Parathyroid adenoma (tissue), 2 donors: ENCODE measurements around the gene THEMIS.

Experiments used
- H2AFZ ChIP-seq: fragments of 300-600 bp; sonication (generic); one replicate; pipeline ENCODE4 v1.7.0; 2017; ENCODE audit warnings: antibody characterized with exemption, mild to moderate bottlenecking
- H3K27ac ChIP-seq: fragments of 300-600 bp; sonication (generic); one replicate; pipeline ENCODE4 v1.7.0; 2017
- H3K27me3 ChIP-seq: fragments of 300-600 bp; sonication (generic); one replicate; pipeline ENCODE4 v1.7.0; 2017; ENCODE audit warnings: low read length; ENCODE audit not compliant: control insufficient read depth, insufficient read depth
- H3K36me3 ChIP-seq: fragments of 300-600 bp; sonication (generic); one replicate; pipeline ENCODE4 v1.7.0; 2017; ENCODE audit warnings: low read length; ENCODE audit not compliant: control insufficient read depth, insufficient read depth
- H3K4me1 ChIP-seq: fragments of 300-600 bp; sonication (generic); one replicate; pipeline ENCODE4 v1.7.0; 2017; ENCODE audit warnings: control low read depth
- H3K4me2 ChIP-seq: fragments of 300-600 bp; sonication (generic); one replicate; pipeline ENCODE4 v1.7.0; 2017; ENCODE audit warnings: low read length
- H3K4me3 ChIP-seq: fragments of 300-600 bp; sonication (generic); one replicate; pipeline ENCODE4 v1.7.0; 2017; ENCODE audit warnings: low read depth, low read length
- H3K79me2 ChIP-seq: fragments of 300-600 bp; sonication (generic); one replicate; pipeline ENCODE4 v1.7.0; 2017; ENCODE audit warnings: control low read depth
- H3K9ac ChIP-seq: fragments of 300-600 bp; sonication (generic); one replicate; pipeline ENCODE4 v1.7.0; 2017; ENCODE audit warnings: mild to moderate bottlenecking
- H3K9me3 ChIP-seq: fragments of 300-600 bp; sonication (generic); one replicate; pipeline ENCODE4 v1.7.0; 2017; ENCODE audit warnings: low read length; ENCODE audit not compliant: control insufficient read depth
- CTCF ChIP-seq: fragments of 300-600 bp; sonication (generic); IDR thresholded peaks from one replicate; pipeline ENCODE4 v1.7.0; 2017; ENCODE audit warnings: antibody characterized with exemption, mild to moderate bottlenecking
- donor health status: primary hyperparathyroidism.

THEMIS gene

DNA sequence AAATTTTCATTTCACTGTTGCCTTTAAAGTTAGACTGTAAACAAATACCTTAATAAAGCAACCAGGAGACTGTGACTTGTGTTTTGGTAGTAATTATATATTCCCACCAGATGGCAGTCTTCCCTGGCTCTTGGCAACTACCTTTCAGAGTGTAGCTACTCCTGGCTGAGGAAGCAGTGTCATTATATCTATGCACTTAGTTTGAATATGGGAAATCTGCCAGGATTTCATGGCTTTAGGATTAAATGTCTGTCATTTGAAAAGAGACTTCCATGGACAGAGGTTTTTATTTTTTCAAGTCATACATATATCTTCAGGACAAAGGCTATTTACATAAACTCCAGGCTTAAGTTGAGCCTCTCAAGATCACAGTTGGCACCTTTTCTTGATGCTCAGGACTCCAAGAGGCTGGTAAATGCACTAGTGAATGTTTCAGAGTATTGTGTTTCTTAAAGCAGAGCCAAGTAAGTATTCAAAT, 163.8 kb downstream of the THEMIS start:
- no peak overlapping the region for H3K27ac ChIP-seq
- no peaks in the 10 kb centered on the region for H3K36me3 ChIP-seq
- no peak overlapping the region for H3K4me2 ChIP-seq
- no peak overlapping the region for H2AFZ ChIP-seq
- H3K4me3 ChIP-seq, result no peak overlapping the region
- no peaks in the 10 kb centered on the region for H3K79me2 ChIP-seq
- H3K9ac ChIP-seq, result no peak overlapping the region
- no peaks in the 10 kb centered on the region for H3K4me1 ChIP-seq
- TF ChIP-seq CTCF, result no peak
- no peaks in the 10 kb centered on the region for H3K27me3 ChIP-seq
- H3K9me3 ChIP-seq, result no peaks in the 10 kb centered on the region

GRCh38 chr6:127732927-127733326, 167.9 kb downstream of the THEMIS start:
- Histone ChIP-seq H3K27me3 (no peaks in the 10 kb centered on the region), H3K4me1 (no peaks in the 10 kb centered on the region), H3K4me2 (no peak overlapping the region), H3K79me2 (no peaks in the 10 kb centered on the region), H3K36me3 (no peaks in the 10 kb centered on the region), H3K9ac (no peak overlapping the region), H3K27ac (no peak overlapping the region), H3K4me3 (no peak overlapping the region), H3K9me3 (no peaks in the 10 kb centered on the region), H2AFZ (no peak overlapping the region)
- no peak for TF ChIP-seq CTCF

GRCh38 chr6:127727260-127727953, 173.5 kb downstream of the THEMIS start:
- no peak overlapping the region for H3K4me2 ChIP-seq
- no peaks in the 10 kb centered on the region for H3K27me3 ChIP-seq
- H2AFZ ChIP-seq, result no peak overlapping the region
- no peaks in the 10 kb centered on the region for H3K9me3 ChIP-seq
- no peak for TF ChIP-seq CTCF
- H3K9ac ChIP-seq, result no peak overlapping the region
- no peak overlapping the region for H3K4me3 ChIP-seq
- no peaks in the 10 kb centered on the region for H3K4me1 ChIP-seq
- no peaks in the 10 kb centered on the region for H3K36me3 ChIP-seq
- H3K27ac ChIP-seq, result no peak overlapping the region
- H3K79me2 ChIP-seq, result no peaks in the 10 kb centered on the region

- H3K79me2 ChIP-seq, result no peaks in the 10 kb centered on the region
- H3K4me3 ChIP-seq, result no peak overlapping the region
- H3K9me3 ChIP-seq, result no peaks in the 10 kb centered on the region
- H3K27ac ChIP-seq, result no peak overlapping the region
- H3K36me3 ChIP-seq, result no peaks in the 10 kb centered on the region
- TF ChIP-seq CTCF, result no peak
- no peaks in the 10 kb centered on the region for H3K27me3 ChIP-seq
- H3K9ac ChIP-seq, result no peak overlapping the region
- H3K4me2 ChIP-seq, result no peak overlapping the region
- H3K4me1 ChIP-seq, result no peaks in the 10 kb centered on the region
- H2AFZ ChIP-seq, result no peak overlapping the region
These were observed 175.0 kb downstream of the THEMIS start for GRCh38 chr6:127725821-127726220.

GRCh38 chr6:127718694-127719093, 182.2 kb downstream of the THEMIS start:
- Histone ChIP-seq H3K4me3 (no peak overlapping the region), H3K36me3 (no peaks in the 10 kb centered on the region), H3K27ac (no peak overlapping the region), H3K9ac (no peak overlapping the region), H3K4me2 (no peak overlapping the region), H3K9me3 (no peaks in the 10 kb centered on the region), H2AFZ (no peak overlapping the region), H3K27me3 (no peaks in the 10 kb centered on the region), H3K4me1 (no peaks in the 10 kb centered on the region), H3K79me2 (no peaks in the 10 kb centered on the region)
- no peak for TF ChIP-seq CTCF
